Esophagus (tissue), 2 donors: Measurements from ENCODE around the gene CDSN. TPM values are rescaled to one million over a fixed set of nuclear protein-coding genes. Genes with fewer than 3 reads are reported as not detected.
A peak's percentile ranks its signal among the peaks of the same experiment; 100 is the strongest.

Experiments
- H3K27ac ChIP-seq, 2 donors: one replicate each; pipeline ENCODE4 v1.5.1; 2013; ENCODE audit warnings: low read depth in 2 of 2, mild to moderate bottlenecking in 2 of 2, inconsistent platforms in 1 of 2, low read length in 1 of 2, moderate library complexity in 1 of 2
- H3K27me3 ChIP-seq, 2 donors: one replicate each; pipeline ENCODE4 v1.6.1; 2013; ENCODE audit warnings: low read length in 2 of 2, control low read depth in 1 of 2, mild to moderate bottlenecking in 1 of 2; ENCODE audit not compliant: insufficient read depth in 2 of 2, control insufficient read depth in 1 of 2
- H3K36me3 ChIP-seq, 2 donors: one replicate each; pipeline ENCODE4 v1.6.1; 2013; ENCODE audit warnings: low read length in 1 of 2; ENCODE audit not compliant: control insufficient read depth in 2 of 2, insufficient read depth in 2 of 2
- H3K4me1 ChIP-seq, 2 donors: one replicate each; pipeline ENCODE4 v1.6.1; 2013; ENCODE audit warnings: low read length in 1 of 2; ENCODE audit not compliant: control insufficient read depth in 2 of 2, insufficient read depth in 2 of 2
- H3K4me3 ChIP-seq, 2 donors: one replicate each; pipeline ENCODE4 v1.5.1; 2013; ENCODE audit warnings: low read length in 2 of 2, mild to moderate bottlenecking in 2 of 2, low read depth in 1 of 2, moderate library complexity in 1 of 2
- H3K9me3 ChIP-seq, 2 donors: one replicate each; pipeline ENCODE4 v1.6.1; 2013; ENCODE audit warnings: mild to moderate bottlenecking in 2 of 2, low read depth in 1 of 2, low read length in 1 of 2, moderate library complexity in 1 of 2; ENCODE audit not compliant: control insufficient read depth in 2 of 2, insufficient read depth in 1 of 2
- WGBS, 2 donors: extraction: QIAGEN DNeasy Blood & Tissue Kit; methylation state at CpG; one replicate each; pipeline ENCODE4 v1.1.7; 2013; 5-methylcytosine and 5-hydroxymethylcytosine counted together
- polyA plus RNA-seq, 2 donors: library from polyadenylated mRNA; stranded (reverse); fragments of 200-250 nt; gene quantifications; one replicate each; pipeline ENCODE4 v1.2.3, GENCODE V29; 2013
- donor health status: healthy with polysubstance abuse.
- donor health status: Bipolar disorder and iron deficiency.

Gene CDSN
- polyA plus RNA-seq, 2 donors, result 0.02 to 0.20 TPM

DNA sequence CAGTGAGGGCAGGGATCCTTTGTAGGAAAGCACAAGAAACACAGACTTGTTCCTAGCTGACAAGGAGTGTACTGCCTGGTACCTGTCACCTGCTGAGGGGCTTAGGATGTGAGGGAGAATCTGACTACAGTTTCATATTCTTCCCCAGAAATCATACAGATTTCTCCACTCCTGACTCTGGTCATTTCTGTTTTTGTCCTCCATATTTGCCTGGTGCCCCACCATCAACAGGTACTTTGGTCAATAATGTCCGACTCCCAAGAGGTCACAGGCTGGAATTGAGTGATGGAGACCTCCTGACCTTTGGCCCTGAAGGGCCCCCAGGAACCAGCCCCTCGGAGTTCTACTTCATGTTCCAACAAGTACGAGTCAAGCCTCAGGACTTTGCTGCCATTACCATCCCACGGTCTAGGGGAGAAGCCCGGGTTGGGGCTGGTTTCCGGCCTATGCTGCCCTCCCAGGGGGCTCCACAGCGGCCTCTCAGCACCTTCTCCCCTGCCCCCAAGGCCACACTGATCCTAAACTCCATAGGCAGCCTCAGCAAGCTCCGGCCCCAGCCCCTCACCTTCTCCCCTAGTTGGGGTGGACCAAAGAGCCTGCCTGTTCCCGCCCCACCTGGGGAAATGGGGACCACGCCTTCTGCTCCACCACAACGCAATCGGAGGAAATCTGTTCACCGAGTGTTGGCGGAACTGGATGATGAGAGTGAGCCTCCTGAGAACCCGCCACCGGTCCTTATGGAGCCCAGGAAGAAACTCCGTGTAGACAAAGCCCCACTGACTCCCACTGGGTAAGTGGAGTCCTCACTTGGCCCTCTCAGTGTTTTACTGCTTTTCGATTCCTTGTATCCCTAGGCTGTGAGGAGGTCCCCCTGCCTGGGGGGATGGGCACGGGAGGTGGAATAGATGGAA is 41.2 kb upstream of the CDSN start:
- WGBS, 2 donors, result 90 to 91% methylated on average over 19 of the region's 19 CpGs

DNA sequence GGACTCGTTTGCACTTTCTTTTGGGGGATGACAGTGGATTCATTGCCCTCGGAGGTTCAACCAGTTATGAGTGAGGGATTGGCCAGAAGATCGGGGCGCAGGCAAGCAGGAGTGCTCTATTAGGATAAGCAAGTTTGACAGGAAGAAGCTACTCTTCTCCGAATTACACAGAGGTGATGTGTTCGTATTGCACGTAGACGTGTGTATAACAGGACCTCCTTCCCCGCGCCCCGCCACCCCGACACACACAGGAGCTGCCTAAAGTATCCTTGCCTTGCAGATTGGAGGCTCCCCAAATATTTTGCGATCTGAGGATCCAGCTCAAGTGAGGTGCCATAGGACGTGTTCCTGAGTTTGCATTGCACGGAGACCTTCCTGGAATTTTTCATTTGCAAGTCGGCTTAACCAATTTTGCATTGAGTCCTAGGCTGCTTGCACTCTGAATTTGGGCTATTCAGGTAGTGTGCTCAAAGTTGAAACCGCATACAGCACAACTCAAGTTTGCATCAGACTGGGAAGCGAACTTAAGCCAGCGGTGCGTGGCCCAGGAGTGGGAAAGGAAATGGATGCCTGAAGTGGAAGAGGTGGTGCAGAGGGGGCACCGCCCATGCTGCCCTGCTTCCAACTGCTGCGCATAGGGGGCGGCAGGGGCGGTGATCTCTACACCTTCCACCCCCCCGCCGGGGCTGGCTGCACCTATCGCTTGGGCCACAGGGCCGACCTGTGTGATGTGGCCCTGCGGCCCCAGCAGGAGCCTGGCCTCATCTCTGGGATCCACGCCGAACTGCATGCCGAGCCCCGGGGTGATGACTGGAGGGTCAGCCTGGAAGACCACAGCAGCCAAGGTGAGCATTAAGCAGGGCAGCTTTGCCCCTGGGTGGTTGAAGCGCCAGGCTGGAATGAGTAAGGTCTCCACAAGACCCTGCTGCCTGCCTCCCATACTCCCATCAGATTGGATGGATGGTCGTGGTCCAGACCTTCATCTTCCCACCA is 38.9 kb upstream of the CDSN start:
- Histone ChIP-seq H3K36me3 (peaks cover 0 to 7% of the 10 kb centered on the region in 2 donors), H3K4me3 (peak overlapping the region; percentile 64 to 76), H3K27ac (peak overlapping the region in 1 of 2 donors; percentile 84), H3K27me3 (no peaks in the 10 kb centered on the region), H3K9me3 (no peaks in the 10 kb centered on the region), H3K4me1 (peaks cover 8 to 10% of the 10 kb centered on the region in 2 donors)
- WGBS, 2 donors, result 12 to 13% methylated on average over 34 to 35 of the region's 35 CpGs

More for the DNA sequence above, 41.2 kb upstream of the CDSN start:
- Histone ChIP-seq H3K4me1 (peaks cover 8 to 10% of the 10 kb centered on the region in 2 donors), H3K27ac (no peak overlapping the region), H3K36me3 (peaks cover 0 to 1% of the 10 kb centered on the region in 2 donors), H3K9me3 (no peaks in the 10 kb centered on the region), H3K27me3 (no peaks in the 10 kb centered on the region), H3K4me3 (no peak overlapping the region)

GRCh38 chr6:31158140-31158862 is 38.1 kb upstream of the CDSN start, which contains the start of gene TCF19:
TCF19 (plus strand) TSS chr6:31158589; CDS start chr6:31159470, 881 bp downstream.
- no peaks in the 10 kb centered on the region for H3K27me3 ChIP-seq
- 0% methylated on average over 56 to 65 of the region's 65 CpGs for WGBS, 2 donors
- H3K4me1 ChIP-seq, result peaks cover 8 to 10% of the 10 kb centered on the region in 2 donors
- H3K9me3 ChIP-seq, result no peaks in the 10 kb centered on the region
- peak within 1 kb of the TSS; percentile 64 to 76 for H3K4me3 ChIP-seq
- peak within 1 kb of the TSS; percentile 84 to 85 for H3K27ac ChIP-seq
- H3K36me3 ChIP-seq, result peaks cover 0 to 7% of the 10 kb centered on the region in 2 donors

GRCh38 chr6:31157513-31158139 is 37.4 kb upstream of the CDSN start, which contains the start of gene CCHCR1:
CCHCR1 (minus strand) TSS chr6:31157802; CDS start chr6:31157600, 202 bp downstream.
- H3K9me3 ChIP-seq, result no peaks in the 10 kb centered on the region
- WGBS, 2 donors, result 3 to 6% methylated on average over 14 of the region's 14 CpGs

GRCh38 chr6:31156641-31157040 is 36.4 kb upstream of the CDSN start:
- Histone ChIP-seq H3K27me3 (no peaks in the 10 kb centered on the region), H3K9me3 (no peaks in the 10 kb centered on the region), H3K27ac (no peak overlapping the region), H3K4me3 (no peak overlapping the region), H3K4me1 (peaks cover 8 to 10% of the 10 kb centered on the region in 2 donors), H3K36me3 (peaks cover 0 to 7% of the 10 kb centered on the region in 2 donors)
- WGBS, 2 donors, result 91 to 92% methylated on average over 7 of the region's 7 CpGs

More at GRCh38 chr6:31157513-31158139, 37.4 kb upstream of the CDSN start, which contains the start of gene CCHCR1:
- Histone ChIP-seq H3K36me3 (peaks cover 0 to 7% of the 10 kb centered on the region in 2 donors), H3K4me3 (peak within 1 kb of the TSS; percentile 64 to 76), H3K4me1 (peaks cover 8 to 10% of the 10 kb centered on the region in 2 donors), H3K27me3 (no peaks in the 10 kb centered on the region), H3K27ac (peak within 1 kb of the TSS; percentile 84 to 85)

- H3K4me3 ChIP-seq, result no peak overlapping the region
- H3K9me3 ChIP-seq, result no peaks in the 10 kb centered on the region
- no peaks in the 10 kb centered on the region for H3K27me3 ChIP-seq
- peaks cover 6 to 8% of the 10 kb centered on the region in 2 donors for H3K4me1 ChIP-seq
- H3K36me3 ChIP-seq, result peaks cover 4 to 15% of the 10 kb centered on the region in 2 donors
- WGBS, 2 donors, result 95% methylated on average over 15 of the region's 15 CpGs
- H3K27ac ChIP-seq, result no peak overlapping the region
Measured at GRCh38 chr6:31154436-31154835, 34.2 kb upstream of the CDSN start.

GRCh38 chr6:31152781-31153180 is 32.5 kb upstream of the CDSN start:
- H3K27ac ChIP-seq, result no peak overlapping the region
- WGBS, 2 donors, result 85 to 89% methylated on average over 7 of the region's 7 CpGs
- no peak overlapping the region for H3K4me3 ChIP-seq
- H3K36me3 ChIP-seq, result peaks cover 4 to 19% of the 10 kb centered on the region in 2 donors
- no peaks in the 10 kb centered on the region for H3K9me3 ChIP-seq
- no peaks in the 10 kb centered on the region for H3K27me3 ChIP-seq
- peaks cover 2 to 5% of the 10 kb centered on the region in 2 donors for H3K4me1 ChIP-seq

- Histone ChIP-seq H3K4me3 (no peak overlapping the region), H3K27ac (no peak overlapping the region), H3K4me1 (no peaks in the 10 kb centered on the region), H3K27me3 (no peaks in the 10 kb centered on the region), H3K9me3 (no peaks in the 10 kb centered on the region), H3K36me3 (peaks cover 4 to 19% of the 10 kb centered on the region in 2 donors)
- WGBS, 2 donors, result 85 to 93% methylated on average over 6 of the region's 6 CpGs
Measured at GRCh38 chr6:31149827-31150447, 29.7 kb upstream of the CDSN start.
